GM10847 (cell line): ENCODE measurements around the gene EYA4.

Source experiments
- POLR2A ChIP-seq: IDR thresholded peaks from 2 replicates; pipeline ENCODE4 v1.6.1; 2011; ENCODE audit not compliant: insufficient read length; ENCODE audit errors: extremely low read depth

The EYA4 gene

DNA sequence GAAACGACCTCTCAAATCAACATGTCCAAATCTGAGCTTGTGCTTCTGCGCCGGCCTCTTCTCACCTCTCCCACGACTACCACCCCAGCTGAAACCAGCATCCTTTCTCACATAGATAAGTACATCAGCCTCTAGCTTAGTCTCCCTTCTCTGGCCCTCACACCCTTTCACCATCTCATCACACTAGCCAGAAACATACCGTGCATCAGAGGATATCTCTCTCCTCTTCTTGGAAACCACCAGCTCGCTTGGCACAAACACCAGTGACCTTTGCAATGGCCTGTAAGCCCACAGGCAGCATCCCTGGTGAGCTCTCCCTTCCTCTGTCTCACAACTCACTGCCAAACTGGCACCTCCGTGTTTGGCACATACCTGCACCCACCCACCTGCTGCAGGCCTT is 291.8 kb downstream of the EYA4 start:
- no peak for TF ChIP-seq POLR2A

GRCh38 chr6:133539502-133540259 is 298.5 kb downstream of the EYA4 start:
- TF ChIP-seq POLR2A: no peak

DNA sequence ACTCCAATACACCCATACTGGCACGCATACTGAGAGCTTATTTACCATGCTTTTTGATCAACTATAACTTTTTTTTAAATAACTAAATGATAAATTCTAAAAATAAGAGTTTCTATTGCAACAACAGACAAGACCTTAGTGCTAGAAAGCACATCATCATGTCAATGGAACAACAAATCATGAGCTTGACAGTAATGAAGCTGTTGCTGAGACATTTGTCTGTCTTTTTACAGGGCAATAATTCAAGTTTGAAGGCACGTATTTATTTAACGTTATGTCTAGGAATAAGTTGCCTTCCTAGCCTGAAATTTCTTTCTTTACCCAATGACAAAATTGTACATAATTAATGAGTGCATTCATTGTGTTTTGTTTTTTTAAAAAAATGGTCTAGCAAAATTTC is 299.2 kb downstream of the EYA4 start:
- TF ChIP-seq POLR2A: no peak

DNA sequence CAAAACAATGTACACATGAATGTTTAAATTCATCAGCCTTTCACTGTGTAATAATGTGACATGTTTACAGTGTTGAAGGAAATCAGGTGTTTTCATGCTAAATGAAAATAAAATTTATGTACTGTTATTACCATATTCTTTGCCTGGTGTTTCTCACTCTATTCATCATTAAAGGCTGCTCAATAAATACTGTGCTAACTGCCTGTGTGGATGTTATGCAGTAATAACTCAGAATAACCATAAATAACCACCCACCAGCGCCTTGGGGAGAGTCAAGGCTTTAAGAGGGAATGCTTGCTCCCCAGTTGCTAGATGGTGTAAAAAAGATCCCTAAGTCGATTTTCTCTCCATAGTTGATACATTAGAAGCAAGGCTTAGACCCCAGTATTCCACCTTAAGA is 299.9 kb downstream of the EYA4 start:
- TF ChIP-seq POLR2A: no peak

- TF ChIP-seq POLR2A: no peak
Measured at GRCh38 chr6:133542056-133542821, 301.1 kb downstream of the EYA4 start.

DNA sequence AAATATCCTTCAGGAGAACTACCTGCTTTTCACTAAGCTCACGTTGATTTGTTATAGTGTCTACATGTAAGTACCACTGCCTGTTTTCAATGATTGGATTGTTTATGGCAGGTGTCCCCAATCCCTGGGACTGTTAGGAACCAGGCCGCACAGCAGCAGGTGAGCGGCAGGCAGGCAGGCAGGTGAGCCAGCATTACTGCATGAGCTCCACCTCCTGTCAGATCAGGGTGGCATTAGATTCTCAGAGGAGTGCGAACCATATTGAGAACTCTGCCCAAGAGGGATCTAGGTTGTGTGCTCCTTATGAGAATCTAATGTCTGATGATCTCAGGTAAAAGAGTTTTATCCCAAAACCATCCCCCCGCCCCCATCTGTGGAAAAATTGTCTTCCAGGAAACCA is 303.3 kb downstream of the EYA4 start:
- TF ChIP-seq POLR2A: no peak

DNA sequence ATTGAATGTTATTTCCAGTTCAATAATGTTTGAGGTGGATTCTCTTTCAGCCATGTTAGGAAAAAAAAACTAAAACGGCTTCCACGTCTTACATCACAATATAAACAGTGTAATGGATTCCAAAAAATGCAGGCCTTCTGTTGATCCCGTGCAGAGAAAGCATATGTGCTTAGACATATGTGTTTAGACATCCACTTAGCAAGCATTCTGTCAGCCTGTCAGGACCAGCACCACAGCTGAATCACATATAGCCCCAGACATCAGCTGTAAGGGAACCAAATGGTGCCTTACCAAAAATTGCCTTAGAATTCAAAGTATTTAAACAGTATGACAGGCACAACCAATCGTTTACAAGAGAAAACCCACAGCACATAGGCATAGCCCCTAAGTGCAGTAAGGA is 304.9 kb downstream of the EYA4 start:
- TF ChIP-seq POLR2A: no peak

- TF ChIP-seq POLR2A: no peak
Measured at GRCh38 chr6:133547136-133547535, 306.0 kb downstream of the EYA4 start.

DNA sequence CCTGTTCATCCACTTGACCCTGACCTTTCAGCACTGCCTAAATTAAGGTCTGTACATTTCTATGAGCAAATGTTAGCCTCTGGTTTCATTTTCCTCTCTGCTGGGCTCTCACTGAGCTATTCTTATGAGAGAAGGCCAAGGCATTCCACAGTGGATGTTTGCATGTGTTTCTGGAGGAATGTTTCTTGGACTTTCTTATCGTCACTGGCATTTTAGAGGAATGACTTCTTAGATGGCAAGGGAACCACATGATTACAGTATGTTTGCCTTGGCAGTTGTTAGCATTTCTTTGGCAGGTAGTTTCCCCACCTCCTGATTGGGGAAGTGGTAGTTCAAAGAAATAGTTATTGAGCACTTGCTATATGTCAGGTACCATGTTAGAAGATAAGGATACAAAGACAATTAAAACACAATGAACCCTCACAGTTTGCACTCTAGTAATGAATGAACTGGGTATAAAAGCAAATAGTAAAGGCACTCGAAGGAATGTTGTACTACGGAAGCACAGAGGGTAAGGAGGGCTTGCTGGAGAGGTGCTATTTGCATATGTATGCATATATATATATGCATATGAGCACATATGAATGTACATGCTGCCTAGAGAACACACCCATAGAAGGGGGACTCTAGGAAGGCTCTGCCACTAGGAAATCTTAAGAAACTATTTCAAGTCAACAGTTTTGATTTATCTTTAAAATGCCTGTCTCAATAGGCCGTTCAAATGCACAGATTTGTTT is 307.4 kb downstream of the EYA4 start:
- no peak for TF ChIP-seq POLR2A

GRCh38 chr6:133549371-133549801 is 308.2 kb downstream of the EYA4 start:
- TF ChIP-seq POLR2A: no peak

DNA sequence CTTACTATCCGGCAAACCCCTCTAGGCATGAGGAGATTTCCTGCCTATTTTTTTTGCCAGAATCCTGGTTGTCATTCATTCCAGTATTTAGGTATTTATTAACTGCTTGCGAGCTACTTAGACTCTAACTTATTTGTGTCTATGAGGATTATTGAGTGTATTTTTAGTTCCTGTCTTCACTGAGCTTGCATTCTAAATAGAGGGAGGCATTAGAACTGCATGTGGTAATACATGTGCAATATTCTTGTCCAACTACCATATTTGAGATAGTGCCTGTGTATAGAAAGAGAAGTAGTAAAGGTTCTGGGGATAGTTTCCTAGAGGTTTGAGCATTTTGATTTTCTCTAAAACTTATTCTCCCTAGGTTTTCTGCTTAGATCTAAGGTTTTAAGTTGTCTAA is 308.9 kb downstream of the EYA4 start:
- no peak for TF ChIP-seq POLR2A

- TF ChIP-seq POLR2A: no peak
Measured at GRCh38 chr6:133551436-133551835, 310.3 kb downstream of the EYA4 start.

GRCh38 chr6:133551847-133552341 is 310.7 kb downstream of the EYA4 start:
- TF ChIP-seq POLR2A: no peak

GRCh38 chr6:133553652-133554051 is 312.5 kb downstream of the EYA4 start:
- no peak for TF ChIP-seq POLR2A

DNA sequence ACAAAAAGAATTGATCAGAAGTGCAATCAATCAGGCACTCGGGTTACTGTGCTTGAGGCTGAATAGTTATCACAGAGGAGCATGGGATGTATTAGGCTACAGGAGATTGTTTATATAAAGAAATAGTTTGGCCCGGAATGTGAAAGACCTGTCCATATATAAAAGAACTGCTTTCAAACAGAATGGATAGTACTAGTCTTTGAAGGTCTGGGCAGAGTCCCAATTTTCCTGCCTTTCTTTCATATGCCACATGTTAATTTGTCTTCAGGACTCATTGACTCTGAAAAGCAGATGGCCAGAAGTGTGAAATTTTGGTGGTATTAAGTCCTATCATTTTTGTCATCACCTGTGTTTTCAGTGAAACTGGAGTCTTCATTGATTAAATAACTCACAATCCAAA is 314.5 kb downstream of the EYA4 start:
- no peak for TF ChIP-seq POLR2A

DNA sequence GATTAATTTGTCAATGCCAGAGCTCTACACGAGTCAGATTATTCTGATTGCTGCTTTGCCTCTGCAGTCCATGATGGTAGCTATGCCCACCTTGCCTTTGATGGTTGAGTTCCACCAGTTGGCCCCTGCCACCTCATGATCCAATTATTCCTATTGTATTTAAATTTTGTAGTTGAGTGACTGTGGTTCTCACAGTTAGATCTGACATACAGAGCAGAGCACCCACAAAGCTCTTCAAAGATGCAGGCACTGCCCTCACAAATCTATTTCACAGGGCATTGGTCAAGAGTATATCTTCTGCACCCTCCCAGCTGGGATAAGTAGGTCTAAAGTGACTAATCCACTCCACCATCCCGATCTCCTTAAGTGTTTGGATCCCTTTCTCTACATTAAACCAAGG is 318.8 kb downstream of the EYA4 start:
- no peak for TF ChIP-seq POLR2A
